SK-MEL-5 (cell line): Measurements from ENCODE around the gene TBC1D22A. TPM values are rescaled to one million over a fixed set of nuclear protein-coding genes. Genes with fewer than 3 reads are reported as not detected.

Experiments used
- DNase-seq: peaks from one replicate; pipeline ENCODE4 v3.0.0-alpha.2; 2016; ENCODE audit warnings: low read depth, low spot score
- in situ Hi-C: cut with HindIII; loops from 2 replicates; pipeline ENCODE4 v1.10.0; 2016; ENCODE audit warnings: low sequenced_read_pairs, high pct_unique_total_duplicates, low pct_unique_long_range_greater_than_20kb
- total RNA-seq: library from RNA; depleted of rRNA; stranded (reverse); fragments of >200 nt; shearing (Covaris generic); gene quantifications from 2 replicates; pipeline ENCODE4 v1.2.3, GENCODE V29; 2014

TBC1D22A gene
- total RNA-seq, 1 experiment from 2014 or later, result 14.4 TPM

DNA sequence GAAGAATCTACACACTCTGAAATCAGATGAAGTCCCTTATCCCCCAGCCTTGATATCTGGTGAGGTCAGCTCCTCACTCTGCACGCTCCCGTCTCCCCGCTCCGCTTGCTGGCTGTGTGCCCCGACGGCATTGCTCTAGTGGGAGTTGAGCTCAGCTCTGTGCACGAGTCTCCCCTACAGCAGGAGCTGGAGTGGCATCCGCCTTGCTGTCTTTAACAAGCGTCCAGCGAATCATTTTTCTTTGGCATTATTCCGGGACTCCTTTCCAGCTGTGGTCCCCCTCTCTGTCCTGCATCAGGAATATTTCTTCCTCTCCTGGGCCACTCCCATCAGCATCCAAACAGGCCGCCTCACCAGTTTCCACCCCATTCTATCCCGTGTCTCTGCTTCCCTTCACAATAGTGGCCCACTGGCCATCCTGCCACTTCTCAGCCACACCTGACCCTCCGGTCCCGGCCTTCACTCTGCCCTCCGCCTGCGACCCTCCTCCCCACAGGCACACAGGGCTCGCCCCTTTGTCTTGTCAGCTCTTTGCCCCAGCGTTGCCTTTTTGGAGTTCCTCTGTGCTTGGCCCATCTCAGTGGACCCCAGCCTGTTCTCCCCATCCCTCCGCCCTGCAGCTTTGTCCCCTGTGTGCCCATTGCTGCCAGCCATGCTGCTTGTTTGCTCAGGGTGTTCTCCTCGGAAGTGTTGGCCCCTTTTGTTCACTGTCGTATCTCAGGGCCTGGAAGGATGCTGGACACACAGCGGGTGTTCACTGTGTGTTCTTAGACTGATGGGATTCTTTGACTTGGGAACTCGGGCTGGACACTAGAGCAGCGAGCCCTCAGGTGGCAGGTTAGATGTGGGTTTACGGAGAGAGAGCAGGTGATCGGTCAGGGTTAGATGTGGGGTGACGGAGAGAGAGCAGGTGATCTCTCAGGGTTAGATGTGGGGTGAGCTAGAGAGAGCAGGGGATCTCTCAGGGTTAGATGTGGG, 441.8 kb downstream of the TBC1D22A start:
- DNase-seq, result no peak
- in situ Hi-C loops, result no loop called here

- in situ Hi-C loops, result no loop called here
- no peak for DNase-seq
Measured at GRCh38 chr22:47205081-47205491, 442.6 kb downstream of the TBC1D22A start.

DNA sequence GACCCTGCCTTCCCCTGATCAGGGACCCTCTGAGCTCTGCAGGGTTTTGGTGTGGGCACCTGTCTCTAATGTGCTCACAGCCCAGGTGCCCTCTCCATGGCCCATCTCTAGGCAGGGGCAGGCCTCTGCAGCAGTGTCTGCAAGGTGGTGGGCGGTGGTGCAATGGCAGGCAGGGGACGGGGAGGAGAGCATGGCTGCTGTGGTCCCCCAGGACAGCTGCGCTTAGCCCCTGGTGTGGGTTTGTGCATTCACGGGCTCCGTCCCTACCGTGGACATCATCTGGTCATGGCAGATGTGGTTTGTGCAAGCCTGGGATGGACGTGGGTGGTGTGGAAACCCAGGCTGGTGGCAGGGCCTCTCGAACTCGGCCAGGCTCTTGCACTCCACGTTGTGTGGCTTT, 443.1 kb downstream of the TBC1D22A start:
- DNase-seq, result no peak
- in situ Hi-C loops, result no loop called here

DNA sequence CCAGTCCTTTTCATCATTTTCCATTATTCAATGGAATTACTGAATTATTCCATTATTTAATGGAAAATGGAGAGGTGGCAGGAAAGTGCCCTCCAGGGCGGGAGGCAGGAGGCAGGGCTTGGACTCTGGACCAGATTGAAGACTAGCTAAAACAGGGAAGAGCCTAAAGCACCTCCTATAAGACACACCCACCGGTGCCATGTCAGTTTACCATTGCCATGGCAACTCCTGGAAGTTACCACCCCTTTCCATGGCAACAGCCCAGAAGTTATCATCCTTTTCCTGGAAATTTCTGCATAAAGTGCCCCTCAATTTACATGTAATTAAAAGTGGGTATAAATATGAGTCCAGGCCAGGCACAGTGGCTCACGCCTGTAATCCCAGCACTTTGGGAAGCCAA, 443.7 kb downstream of the TBC1D22A start:
- in situ Hi-C loops, result no loop called here
- peak; percentile 50 for DNase-seq

DNA sequence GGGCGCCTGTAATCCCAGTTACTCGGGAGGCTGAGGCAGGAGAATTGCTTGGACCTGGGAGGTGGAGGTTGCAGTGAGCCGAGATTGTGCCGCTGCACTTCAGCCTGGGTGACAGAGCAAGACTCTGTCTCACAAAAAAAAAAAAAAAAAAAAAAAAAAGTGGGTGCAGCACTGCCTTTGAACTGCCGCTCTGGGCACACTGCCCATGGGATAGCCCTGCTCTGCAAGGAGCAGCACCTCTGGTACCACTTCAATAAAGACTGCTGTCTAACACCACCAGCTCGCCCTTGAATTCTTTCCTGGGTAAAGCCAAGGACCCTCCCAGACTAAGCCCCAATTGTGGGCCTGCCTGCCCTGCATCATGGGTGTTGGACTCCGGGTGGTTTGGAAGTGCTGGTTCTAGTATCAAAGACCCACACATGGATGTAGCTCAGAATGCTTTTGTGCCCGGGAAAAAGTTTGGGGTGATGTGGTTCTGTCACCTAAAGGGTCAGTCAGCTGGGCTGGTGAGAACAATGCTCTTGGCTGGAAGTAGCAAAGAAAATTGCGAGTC, 444.3 kb downstream of the TBC1D22A start:
- DNase-seq, result no peak
- in situ Hi-C loops, result no loop called here

DNA sequence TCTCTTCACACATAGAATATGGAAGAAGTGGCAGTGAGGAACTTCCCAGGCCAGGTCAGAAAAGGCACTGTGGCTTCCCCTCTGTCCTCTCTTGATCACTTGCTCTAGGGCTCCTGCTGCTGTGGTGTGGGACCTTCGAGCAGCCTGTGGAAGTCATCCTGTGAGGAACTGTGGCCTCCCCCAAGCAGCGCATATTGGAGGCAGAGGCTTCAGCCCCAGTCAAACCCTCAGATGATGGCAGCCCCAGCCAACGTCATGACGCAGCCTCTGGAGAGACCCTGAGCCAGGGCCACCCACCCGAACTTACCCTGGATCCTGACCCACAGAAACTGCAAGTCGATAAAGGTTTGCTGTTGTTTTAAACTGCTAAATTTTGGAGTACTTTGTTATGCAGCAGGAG, 444.9 kb downstream of the TBC1D22A start:
- in situ Hi-C loops, result no loop called here
- DNase-seq, result no peak

- in situ Hi-C loops, result no loop called here
- DNase-seq, result no peak
Measured at GRCh38 chr22:47207846-47208554, 445.6 kb downstream of the TBC1D22A start.

- no peak for DNase-seq
- in situ Hi-C loops, result no loop called here
Measured at GRCh38 chr22:47208630-47209029, 446.2 kb downstream of the TBC1D22A start.

GRCh38 chr22:47209040-47209514, 446.6 kb downstream of the TBC1D22A start:
- DNase-seq, result no peak
- in situ Hi-C loops, result no loop called here

DNA sequence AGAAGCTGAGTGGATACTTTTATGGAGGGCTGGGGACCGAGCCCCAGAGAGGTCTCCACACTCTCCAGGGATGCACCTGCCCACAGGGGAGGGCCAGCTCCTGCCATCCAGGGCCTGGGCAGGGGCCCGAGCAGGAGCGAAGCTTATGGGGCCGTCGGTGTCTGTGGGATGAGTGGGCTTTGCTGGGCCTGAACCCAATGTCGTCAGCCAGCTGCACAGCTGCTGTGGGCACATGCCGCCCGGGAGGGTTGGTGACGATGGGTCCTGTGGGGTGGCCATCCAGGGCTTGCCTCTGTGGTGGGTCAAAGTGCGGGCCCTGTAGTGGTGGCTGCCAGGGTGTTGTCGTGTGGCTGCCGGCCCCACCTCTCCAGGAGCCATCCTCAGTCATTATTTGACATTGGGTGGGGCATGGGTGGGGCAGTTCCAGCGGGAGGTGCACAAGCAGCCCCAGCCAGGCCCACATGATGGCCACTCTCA, 447.1 kb downstream of the TBC1D22A start:
- DNase-seq, result no peak
- in situ Hi-C loops, result no loop called here

DNA sequence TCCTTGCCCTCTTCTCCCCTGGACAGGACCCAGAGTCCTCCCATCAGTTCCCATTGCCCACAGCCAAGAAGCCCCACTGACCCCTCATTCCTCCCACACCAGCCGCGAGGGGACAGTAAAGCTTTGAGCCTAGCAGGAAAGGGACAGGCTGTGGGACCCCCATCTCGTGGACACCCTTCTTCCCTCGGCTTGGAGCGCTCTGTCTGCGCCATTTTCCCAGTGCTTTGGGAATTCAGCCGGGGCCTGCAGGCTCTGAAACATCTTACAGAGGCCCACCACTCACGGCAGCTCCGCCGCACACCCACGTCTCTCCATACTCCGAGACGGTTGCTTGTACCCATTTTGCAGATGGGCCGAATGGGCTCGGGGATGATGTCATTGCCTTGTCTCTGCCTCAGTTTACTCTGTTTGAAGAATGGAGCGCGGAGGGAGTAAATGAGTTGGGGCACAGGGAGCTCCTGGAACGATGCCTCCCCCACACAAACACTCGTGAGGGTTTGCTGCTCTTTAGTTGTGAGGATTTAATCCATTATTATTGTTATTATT, 447.7 kb downstream of the TBC1D22A start:
- in situ Hi-C loops, result no loop called here

DNA sequence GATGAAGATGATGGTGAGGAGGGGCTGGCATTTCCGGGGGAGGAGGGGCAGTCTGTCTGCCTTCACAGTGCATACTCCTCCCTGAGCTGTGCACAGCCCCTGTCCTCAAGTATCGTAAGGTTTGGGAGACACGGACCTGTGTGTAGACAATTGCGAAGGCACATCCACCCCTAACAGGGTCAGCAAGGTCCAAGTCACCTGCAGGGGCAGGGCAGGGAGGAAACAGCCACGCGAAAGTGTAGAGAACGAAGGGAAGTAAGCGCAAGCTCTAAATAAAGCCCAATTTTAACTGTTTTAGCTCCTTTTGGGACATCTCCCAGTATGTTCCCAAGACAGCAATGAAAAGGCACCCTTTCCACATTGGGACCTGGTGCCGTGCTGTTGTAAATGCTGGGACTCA, 448.2 kb downstream of the TBC1D22A start:
- in situ Hi-C loops, result no loop called here
- DNase-seq, result no peak

More for the DNA sequence above, 447.7 kb downstream of the TBC1D22A start:
- no peak for DNase-seq

GRCh38 chr22:47213571-47214230, 451.3 kb downstream of the TBC1D22A start:
- in situ Hi-C loops, result no loop called here
- DNase-seq, result peak; percentile 56

GRCh38 chr22:47215851-47216250, 453.4 kb downstream of the TBC1D22A start:
- DNase-seq, result no peak
- in situ Hi-C loops, result no loop called here

DNA sequence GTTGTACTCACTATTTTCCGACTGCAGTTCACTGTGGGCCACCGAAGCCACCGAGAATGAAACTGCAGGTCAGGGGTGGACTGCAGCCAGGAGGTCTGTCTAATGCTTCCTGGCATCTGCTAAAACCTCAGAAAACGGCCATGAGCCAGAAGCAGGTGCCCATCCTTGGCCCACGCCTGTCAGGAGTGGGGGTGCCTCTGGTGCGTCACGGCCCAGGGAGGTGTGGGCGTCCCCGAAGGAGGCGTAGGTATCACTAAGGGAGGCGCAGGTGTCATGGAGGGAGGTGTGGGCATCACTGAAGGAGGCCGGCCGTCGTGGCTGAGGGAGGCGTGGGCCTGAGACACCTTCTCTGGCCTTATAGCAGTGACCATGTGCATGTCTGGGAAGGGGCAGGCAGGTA, 456.2 kb downstream of the TBC1D22A start:
- no peak for DNase-seq
- in situ Hi-C loops, result no loop called here

- no peak for DNase-seq
- in situ Hi-C loops, result no loop called here
Measured at GRCh38 chr22:47219789-47220188, 457.3 kb downstream of the TBC1D22A start.

DNA sequence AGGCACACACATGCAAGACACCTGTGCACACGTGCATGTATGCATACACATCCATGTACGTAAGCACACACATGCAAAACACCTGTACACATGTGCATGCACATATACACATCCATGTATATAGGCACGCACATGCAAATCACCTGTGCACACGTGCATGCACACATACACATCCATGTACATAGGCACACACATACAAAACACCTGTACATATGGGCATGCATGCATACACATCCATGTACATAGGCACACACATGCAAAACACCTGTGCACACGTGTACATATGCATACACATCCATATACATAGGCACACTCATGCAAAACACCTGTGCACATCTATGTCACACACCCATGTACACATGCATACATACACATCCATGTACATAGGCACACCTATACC, 458.3 kb downstream of the TBC1D22A start:
- in situ Hi-C loops, result no loop called here
- no peak for DNase-seq
